Esophagus mucosa (tissue), 1 donor: Measurements from ENCODE around the gene SDC1. TPM values are rescaled to one million over a fixed set of nuclear protein-coding genes. Genes with fewer than 3 reads are reported as not detected.
A peak's percentile ranks its signal among the peaks of the same experiment; 100 is the strongest.
"Not testable (repeated sequence)": the region's sequence is repeated elsewhere in the genome, so short reads cannot be mapped to it uniquely, and the experiment has no call there.

Experiments used
- ATAC-seq: fragments of 200-7000 bp; cut with Tn5 transposase; one replicate; pipeline ENCODE4 v1.9.1; 2020
- total RNA-seq: library from RNA; stranded (reverse); gene quantifications from one replicate; pipeline ENCODE4 v1.2.4, GENCODE V29; 2023
- donor health status: DM: yes; HTN: yes; CAD: no.

The SDC1 gene, protein sequence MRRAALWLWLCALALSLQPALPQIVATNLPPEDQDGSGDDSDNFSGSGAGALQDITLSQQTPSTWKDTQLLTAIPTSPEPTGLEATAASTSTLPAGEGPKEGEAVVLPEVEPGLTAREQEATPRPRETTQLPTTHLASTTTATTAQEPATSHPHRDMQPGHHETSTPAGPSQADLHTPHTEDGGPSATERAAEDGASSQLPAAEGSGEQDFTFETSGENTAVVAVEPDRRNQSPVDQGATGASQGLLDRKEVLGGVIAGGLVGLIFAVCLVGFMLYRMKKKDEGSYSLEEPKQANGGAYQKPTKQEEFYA
- 477 TPM for total RNA-seq

DNA sequence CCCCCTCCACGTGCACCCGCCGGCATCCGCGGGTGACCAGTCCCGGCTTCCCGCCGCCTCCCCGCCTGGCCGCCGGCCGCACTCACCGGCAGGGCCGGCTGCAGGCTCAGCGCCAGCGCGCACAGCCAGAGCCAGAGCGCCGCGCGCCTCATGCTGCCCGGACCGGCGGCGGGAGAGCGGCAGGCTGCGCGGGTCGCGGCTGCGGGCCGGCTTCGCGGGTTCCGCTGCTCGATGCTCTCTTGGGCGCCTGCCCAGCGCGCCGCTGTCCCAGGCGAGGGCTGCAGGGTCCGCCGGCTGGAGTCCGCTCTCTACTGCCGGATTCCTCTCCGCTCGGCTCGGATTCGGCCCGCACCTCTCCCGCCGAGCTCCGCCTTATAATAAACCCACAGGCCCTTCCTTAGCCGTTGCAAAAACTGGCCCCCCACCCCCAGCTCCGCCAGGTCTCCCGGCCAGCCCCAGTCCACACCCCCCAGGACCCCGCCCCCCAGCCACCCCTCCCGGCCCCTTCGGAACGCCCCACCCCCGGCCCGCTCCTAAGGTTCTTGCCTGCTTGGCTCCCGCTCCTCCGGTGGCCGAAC is at the start of gene SDC1:
Gene SDC1 (minus strand): TSS at position 415 of the 578 bp plus-strand sequence. CDS start 263 bp downstream, at position 152.
- ATAC-seq, result peak; percentile 61

DNA sequence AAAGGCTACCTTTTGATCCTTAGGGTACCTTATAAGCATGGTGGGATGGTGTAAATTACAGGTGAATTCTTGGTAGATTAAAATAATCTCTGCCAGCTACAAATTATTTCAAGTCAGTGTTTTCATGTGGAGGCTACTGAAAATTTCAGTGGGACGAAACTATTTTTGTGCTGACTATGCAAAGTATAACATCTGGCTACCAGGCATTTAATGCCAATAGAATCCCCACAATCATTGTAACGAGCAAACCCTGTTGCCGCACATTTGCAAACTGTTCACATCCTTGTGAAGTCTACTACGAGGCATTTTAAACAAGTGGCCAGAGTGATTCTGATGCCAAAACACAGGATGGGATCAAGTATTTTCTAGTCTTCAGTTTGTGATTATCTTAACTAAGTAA is 48.1 kb upstream of the SDC1 start:
- no peak for ATAC-seq

DNA sequence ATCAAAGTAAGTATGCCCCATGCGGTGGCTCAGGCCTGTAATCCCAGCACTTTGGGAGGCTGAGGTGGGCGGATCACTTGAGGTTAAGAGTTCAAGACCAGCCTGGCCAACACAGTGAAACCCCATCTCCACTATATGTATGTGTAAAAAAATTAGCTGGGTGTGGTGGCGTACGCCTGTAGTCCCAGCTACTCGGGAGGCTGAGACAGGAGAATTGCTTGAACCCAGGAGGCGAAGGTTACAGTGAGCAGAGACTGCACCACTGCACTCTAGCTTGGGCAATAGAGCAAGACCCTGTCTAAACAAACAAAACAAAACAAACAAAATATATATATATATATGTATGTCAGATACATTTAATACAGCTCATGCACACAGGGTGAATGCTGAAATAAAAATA is 43.4 kb upstream of the SDC1 start:
- not testable (repeated sequence) for ATAC-seq

DNA sequence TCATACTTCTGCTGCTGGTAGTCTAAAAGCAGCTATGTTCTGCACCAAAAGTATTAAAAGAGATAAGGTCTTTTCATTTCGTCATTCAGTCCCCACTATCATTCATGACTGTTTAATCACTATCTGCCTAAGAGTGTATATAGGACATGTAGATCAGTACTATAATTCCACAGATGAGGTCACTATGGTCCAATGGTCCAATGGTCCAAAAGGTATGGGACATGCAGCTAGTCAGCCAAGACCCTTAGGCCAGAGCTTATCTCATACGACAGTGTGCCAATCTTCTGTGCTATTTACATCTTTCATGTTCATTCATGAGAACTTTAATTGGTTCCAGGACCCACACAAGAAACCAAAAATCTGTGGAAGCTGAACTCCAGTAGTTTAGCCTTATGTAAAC is 42.6 kb upstream of the SDC1 start:
- no peak for ATAC-seq

DNA sequence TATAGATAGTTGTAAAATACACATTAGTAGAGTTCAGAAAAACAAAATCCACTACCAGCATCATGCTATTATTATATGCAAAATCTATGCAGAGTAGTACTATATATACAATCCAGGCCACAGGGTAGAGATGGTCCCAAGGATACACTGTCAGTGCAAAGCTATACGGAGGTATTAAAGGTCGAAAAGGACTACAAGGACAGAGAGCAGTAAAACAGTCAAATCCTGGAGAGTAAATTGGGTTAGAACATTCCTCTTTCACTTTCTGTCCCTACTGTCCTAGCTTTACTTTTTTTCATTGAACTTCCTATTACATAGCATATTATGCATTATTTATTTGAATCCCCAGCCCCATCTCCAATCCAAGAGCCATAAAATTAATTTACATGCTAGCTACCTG is 39.7 kb upstream of the SDC1 start:
- no peak for ATAC-seq

DNA sequence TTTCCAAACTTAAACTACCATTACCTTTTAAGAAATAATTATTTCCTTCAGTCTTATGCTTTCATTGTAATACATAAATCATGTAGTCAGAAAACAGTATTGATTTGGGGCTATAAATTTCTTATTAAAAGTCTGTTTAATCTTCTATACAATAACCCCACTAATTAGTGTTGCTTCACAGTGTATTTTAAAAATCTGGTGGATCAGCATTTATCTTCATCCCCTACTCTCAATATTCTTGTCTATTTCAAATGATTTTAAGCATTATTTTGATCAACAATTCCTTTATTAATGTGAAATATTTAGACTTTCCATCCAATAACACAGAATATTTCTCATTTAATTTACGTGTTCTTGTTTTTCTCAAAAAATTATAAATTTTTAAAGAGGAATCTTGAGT is 32.5 kb upstream of the SDC1 start:
- no peak for ATAC-seq

DNA sequence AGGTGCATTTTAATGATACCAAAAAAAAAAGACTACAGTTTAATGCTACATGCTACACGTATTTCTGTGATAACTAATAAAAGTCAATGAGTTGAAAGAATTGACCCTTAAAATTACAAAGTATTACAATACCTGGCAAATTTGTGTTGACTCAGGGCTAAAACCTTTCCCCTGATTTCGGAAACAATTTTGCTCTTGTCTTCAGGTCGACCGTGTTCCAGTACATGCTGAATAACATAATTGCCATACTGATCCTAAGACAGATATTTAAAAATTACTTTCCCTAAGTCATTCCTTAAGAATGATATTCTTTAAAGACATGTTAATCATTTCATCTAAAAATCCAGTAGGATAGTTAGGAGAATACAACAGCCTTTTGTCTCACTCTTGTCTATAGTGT is 29.8 kb upstream of the SDC1 start:
- no peak for ATAC-seq

DNA sequence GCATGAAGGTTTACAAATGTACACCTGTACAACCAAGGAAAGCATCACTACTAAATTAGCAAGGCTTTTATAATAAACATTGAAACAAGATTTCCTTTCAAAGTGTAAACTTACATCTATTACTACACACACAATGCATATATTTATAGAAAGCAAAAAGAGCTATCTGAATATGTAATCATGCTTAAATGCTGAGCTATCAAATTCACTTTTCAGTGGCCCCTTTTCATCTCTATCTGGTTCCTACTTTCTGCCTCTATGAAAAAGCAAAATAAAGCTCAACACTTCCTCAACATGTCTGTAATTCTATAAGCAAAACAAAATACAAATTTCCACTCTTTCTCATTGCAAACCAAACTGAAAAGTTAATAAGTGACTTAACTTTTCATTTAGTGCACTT is 25.5 kb upstream of the SDC1 start:
- no peak for ATAC-seq

DNA sequence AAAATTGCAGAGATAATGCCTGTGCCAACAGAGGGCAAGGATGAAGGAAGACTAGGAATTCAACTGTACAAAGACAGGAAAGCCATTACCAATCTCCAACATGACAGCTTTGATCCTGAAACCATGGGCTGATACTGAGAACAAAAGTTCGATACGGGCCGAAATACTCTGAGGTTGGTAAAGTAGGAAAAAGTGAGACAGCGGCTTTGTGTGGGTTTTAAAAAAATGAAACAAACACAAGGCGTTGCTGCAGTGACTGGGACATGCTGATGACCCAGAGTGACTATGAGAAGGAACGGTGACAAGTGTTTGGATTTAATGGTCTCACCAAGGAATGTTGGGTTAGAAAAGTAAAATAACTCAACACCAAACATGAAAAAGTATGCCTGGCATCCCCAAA is 24.2 kb upstream of the SDC1 start:
- ATAC-seq, result no peak

DNA sequence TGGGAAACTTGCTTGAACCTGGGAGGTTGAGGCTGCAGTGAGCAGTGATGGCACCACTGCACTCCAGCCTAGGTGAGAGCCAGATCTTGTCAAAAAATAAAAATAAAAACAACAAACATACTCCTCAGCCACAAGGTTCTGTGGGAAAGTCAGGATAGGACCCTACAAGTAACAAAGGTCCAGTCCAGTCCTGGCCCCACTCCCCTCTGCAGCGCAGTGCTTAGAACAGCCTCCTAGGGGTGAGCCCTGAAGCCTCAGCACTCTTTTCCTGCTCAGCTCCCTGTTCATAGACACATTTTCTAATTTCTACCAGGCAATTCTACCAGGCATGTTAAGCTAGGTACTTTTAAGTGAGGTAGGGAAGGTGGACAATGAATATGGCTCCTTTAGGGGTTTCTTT is 22.2 kb upstream of the SDC1 start:
- ATAC-seq, result no peak

DNA sequence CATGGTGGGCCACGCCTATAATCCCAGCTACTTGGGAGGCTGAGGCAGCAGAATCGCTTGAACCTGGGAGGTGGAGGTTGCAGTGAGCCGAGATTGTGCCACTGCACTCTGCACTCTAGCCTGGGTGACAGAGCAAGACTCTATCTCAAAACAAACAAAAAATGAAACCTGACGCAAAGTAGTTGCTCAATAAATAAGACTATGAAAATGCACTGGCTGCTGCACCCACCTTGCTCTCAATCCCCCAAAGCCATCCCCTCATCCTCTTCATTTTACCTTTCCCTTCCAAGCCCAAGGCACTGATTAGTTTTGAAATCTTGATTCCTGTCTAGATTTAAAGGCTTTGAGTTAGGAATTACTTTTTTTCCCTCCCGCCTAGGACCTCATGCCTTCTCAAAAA is 18.7 kb upstream of the SDC1 start:
- ATAC-seq, result not testable (repeated sequence)

DNA sequence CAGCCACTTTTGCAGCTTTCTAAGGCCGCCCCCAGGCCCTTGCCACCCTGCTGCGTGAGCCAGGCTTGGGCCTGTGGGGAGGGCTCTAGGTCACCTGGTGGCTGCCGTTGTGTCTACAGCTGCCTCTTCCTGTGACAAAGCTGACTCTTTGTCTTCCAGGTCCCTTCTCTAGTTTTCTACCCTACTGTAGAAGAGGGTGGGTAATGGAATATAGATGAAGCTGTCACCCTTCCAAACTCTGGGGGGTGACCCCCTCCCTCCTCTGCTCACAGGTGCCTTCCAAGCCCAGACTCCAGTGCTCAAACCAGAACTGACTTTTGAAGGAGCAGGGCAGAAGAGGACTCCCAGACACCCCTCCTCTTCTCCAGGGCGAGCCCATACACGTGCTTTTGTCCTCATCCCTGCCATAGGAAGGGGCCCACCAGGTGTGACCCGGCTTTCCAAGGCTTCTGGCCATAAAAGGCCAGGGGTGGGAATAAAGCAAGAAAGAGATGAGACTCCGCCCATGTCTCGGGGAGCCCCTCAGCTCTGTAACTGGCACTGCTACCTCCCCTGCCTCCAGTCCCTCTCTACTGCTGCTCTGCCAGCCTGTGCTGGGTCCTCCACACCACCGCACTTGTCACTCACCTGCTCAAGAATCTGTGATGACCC is 17.9 kb upstream of the SDC1 start:
- ATAC-seq, result peak; percentile 52

DNA sequence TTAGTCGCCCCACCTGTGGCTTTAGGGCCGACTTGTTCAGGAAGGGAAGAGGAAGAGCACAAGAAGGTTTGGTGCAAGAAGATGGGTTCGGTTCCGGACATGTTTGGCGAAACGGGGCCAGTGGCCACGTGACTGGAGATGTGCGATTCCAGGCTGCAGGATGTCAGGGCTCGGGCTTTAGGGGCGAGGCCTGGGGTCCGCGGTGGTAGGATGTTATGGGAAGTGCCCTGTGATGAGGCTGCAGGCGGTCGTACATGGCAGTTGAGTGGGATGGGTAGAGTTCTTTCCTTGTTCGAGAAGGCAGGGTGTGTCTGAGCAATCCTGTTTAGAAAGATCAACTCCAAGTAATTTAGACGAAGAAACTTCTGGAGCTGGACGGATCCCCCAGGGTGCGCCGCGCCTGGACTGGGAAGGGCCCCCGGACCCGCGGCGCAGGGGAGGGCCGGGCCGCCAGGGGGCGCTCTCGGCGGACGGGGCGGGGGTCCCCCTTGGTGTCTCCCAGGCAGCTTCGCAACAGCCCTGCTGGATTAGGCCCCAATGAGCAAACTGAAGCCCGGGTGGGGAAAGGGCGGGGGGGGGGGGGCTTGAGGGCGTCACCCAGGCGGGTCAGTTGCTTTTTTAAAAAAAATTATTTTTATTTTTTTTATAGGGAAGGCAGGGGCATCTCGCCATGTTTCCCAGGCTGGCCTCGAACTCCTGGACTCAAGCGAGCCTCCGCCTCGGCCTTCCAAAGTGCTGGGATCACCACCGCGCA is 17.2 kb upstream of the SDC1 start:
- peak; percentile 32 for ATAC-seq

DNA sequence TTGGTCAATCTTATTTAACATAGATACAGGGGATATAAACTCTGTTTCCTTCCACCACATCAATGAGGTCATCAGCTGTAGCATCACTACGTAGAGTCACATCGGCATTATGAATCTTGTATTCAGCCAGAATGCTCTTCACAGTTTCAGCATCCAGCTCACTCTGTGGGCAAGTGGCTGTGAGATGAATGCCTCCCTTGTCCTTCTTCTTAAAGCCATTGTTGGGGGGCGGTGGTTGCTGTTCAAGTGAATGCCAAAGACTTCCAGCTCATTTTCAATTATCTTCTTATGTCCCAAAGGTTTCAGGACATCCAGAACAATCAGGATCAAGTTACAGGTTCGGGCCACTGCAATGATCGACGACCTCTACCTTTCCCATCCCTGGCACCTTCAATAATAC is 15.4 kb upstream of the SDC1 start:
- ATAC-seq, result not testable (repeated sequence)

DNA sequence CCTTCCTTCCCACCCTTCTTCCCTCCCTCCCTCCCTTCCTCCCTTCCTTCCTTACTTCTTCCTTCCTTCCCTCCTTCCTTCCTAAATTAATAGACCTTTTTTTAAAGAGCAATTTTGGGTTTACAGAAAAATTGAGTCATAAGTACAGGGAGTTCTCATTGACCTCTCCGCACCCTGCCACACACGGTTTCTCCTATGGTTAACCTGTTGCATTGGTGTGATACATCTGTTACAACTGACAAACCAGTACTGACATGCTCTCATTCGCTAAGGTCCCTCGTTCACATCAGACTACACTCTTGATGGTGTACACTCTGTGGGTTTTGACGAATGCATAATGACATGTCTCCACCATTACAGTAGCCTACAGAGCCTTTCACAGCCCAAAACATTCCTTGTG is 11.6 kb upstream of the SDC1 start:
- peak; percentile 73 for ATAC-seq

DNA sequence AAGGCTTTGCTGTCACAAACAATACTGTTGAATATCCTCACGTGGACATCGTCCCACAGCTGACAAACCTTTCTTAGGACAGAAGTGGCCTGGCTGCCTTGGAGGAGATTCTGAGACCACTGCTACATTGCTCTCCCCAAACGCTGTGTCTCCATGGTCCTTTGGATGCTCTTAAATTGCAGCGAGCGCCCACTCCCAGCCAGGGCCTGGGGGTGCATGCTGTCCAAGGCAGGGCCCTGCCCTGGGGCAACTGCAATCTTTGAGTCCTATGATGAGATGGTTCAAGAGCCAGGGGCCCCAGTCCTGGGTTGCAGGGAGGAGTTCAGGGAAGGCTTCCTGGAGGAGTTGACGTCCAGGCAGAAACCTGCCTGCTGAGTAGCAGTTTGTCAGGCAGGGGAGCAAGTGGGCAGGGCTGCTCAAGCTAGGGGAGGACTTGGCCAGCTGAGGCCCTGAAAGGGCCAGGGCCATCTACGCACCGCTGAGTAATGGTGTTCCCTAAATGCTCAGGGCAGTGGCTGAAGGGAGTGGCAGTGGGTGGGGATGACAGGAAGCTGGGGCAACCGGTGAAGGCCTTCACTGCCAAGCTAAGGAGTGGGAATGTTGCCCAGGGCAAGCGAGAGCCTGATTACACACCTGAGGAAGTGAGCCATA is 10.8 kb upstream of the SDC1 start:
- peak; percentile 83 for ATAC-seq

DNA sequence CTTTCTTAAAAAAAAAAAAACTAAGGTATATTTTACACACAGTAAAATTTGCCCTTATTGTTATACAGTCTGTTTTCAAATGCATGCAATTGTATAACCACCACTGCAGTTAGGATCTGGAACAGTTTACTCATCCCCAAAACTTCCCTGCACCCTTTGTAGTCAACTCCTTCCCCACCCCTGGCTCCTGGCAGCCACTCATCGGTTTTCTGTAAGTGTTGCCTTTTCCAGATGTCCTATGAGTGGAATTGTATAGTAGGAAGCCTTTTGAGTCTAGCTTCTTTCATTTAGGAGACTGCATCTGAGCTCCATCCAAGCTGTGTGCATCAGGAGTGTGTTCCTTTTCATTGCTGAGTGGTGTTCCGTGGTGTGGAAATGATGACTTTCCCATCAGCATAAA is 9.7 kb upstream of the SDC1 start:
- ATAC-seq, result not testable (repeated sequence)

DNA sequence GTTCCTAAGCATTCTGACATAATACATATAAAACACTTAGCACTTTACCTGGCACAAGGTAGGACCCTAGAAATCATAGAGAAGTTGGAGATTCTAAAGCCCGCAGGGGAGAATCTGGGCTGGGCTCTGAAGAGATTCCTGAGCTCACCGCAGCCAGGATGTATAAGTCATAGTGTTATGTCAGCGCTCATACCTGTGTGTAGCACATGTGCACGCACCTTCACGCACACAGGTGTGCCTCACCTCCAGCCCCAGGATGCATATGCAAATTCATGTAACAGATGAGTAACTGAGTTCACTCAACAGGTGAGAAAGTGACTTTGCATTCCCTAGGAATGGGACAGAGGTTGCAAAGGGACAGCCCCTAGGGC is 7.9 kb upstream of the SDC1 start:
- peak; percentile 79 for ATAC-seq

DNA sequence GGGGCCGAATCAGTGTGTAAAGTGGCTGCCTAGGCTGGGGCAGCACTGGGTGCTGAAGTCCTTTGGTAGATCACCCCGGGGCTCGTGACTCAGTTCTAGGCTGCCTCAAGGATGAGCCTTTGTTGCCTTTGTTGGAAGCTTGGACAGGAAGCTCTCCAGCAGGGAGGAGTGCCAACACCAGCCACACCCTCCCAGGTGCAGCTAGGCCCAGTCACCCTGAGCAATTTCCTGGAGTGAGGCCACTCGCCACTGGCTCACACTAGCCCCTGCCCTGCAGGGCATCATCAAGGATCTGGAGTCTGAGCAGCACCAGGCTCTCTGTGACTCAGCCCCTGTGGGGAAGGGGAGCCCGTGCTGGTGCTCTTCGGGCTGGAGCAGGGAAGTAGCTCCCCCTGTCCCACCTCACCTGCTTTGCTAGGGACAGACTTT is 6.7 kb upstream of the SDC1 start:
- ATAC-seq, result peak; percentile 87

DNA sequence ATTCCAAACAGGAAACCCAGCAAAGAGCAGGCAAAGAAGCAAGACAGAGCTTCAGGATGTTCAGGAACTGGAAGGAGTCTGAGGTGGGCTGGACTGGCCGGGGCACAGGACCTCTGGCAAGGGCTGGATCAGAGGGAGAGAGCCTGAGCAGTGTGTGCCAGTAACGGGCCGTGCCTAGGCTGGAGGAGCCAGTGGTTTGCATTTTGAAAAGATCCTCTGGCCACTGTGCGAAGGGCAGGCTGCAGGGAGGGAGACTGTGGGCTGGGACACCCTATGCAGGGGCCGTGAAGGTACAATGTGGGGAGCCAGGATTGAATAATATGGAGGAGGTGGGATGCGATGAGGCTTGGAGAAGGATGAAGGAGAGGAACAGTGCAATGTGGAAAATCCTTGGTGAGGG is 6.2 kb upstream of the SDC1 start:
- ATAC-seq, result no peak

DNA sequence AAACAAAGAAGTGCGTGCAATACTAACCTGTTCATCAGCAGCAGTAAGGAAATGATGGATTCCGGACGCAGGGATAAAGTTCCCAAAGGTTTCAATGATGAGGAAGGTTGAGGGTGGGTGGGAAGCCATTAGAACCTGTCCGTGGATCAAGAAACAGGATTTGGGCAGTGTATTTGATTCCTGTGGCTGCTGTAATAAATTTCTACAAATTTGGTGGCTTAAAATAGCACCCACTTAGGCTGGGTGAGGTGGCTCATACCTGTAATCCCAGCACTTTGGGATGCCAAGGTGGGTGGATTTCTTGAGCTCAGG is 5.1 kb upstream of the SDC1 start:
- no peak for ATAC-seq

DNA sequence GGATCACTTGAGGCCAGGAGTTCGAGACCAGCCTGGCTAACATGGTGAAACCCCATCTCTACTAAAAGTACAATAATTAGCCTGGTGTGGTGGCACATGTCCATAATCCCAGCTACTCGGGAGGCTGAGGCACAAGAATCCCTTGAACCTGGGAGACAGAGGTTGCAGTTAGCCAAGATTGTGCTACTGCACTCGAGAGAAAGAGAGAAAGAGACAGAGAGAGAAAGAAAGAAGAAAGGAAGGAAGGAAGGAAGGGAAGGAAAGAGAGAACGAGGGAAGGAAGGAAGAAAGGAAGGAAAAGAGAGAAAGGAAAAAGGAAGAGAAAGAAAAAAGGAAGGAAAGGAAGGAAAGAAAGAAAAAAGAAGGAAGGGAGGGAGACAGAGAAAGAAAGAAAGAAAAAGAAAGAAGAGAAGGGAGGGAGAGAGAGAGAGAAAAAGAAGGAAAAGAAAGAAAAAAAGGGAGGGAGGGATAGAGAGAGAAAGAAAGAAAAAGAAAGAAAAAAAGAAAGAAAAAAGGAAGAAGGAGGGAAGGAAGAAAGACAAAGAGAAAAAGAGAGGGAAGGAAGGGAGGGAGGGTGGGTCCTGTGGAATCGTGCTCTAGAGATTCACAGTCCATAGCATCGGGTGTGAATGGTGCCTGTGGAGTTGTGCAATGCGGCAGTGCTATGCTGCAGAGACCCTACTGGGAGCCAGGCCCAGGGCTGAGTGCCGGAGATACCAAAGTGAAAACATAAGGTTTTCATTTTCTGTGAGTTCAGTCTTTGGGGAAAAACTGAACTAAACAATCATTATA is 4.6 kb upstream of the SDC1 start:
- ATAC-seq, result no peak
